Natural killer cell (primary cell): ENCODE measurements around the gene MYH10. TPM values are rescaled to one million over a fixed set of nuclear protein-coding genes. Genes with fewer than 3 reads are reported as not detected.

Experiments used
- ATAC-seq, 3 donors: fragments of 150-1000 bp in 2 of 3; fragments of 200-7000 bp in 1 of 3; cut with Tn5 transposase; 1 replicate in 1 of 3; 2 replicates in 2 of 3; pipeline ENCODE4 v1.10.0; 2021; ENCODE audit warnings: mild to moderate bottlenecking in 2 of 3, moderate library complexity in 2 of 3
- DNase-seq, 2 donors: peaks; one replicate each; pipeline versions ENCODE4 v3.0.0 to v3.0.0-alpha.2; 2013 to 2021; ENCODE audit warnings: mixed read lengths in 1 of 2
- H3K27ac ChIP-seq: one replicate; pipeline ENCODE4 v1.5.1; 2013; ENCODE audit warnings: mild to moderate bottlenecking, low read length
- H3K27me3 ChIP-seq: one replicate; pipeline ENCODE4 v1.6.1; 2013; ENCODE audit warnings: low read length; ENCODE audit not compliant: control insufficient read depth, insufficient read depth
- H3K36me3 ChIP-seq: one replicate; pipeline ENCODE4 v1.6.1; 2013; ENCODE audit warnings: low read length; ENCODE audit not compliant: control insufficient read depth, insufficient read depth
- H3K4me1 ChIP-seq: one replicate; pipeline ENCODE4 v1.6.1; 2013; ENCODE audit warnings: low read length; ENCODE audit not compliant: control insufficient read depth, insufficient read depth
- H3K4me3 ChIP-seq: one replicate; pipeline ENCODE4 v1.5.1; 2013; ENCODE audit warnings: low read length
- H3K9me3 ChIP-seq: one replicate; pipeline ENCODE4 v1.6.1; 2013; ENCODE audit warnings: low read length; ENCODE audit not compliant: control insufficient read depth, insufficient read depth
- H3K27ac Mint-ChIP-seq, 2 donors: one replicate each; pipeline ENCODE4 v1.8.0; 2022; ENCODE audit warnings: mild to moderate bottlenecking in 2 of 2, mixed read lengths in 2 of 2, moderate library complexity in 1 of 2
- H3K27me3 Mint-ChIP-seq, 2 donors: one replicate each; pipeline ENCODE4 v1.8.0; 2022; ENCODE audit warnings: low read depth in 2 of 2, mixed read lengths in 2 of 2
- H3K36me3 Mint-ChIP-seq: one replicate; pipeline ENCODE4 v1.8.0; 2022; ENCODE audit warnings: mixed read lengths
- H3K4me1 Mint-ChIP-seq, 2 donors: one replicate each; pipeline ENCODE4 v1.8.0; 2022; ENCODE audit warnings: mixed read lengths in 2 of 2
- H3K4me3 Mint-ChIP-seq: one replicate; pipeline ENCODE4 v1.8.0; 2022; ENCODE audit warnings: mild to moderate bottlenecking, moderate library complexity, mixed read lengths
- H3K9me3 Mint-ChIP-seq, 2 donors: one replicate each; pipeline ENCODE4 v1.8.0; 2022; ENCODE audit warnings: mixed read lengths in 2 of 2
- CTCF ChIP-seq: fragments of 200-600 bp; IDR thresholded peaks from one replicate; pipeline ENCODE4 v1.8.0; 2022; ENCODE audit warnings: antibody characterized with exemption
- whole genome bisulfite sequencing: methylation state at CpG from one replicate; pipeline ENCODE4 v1.1.7; 2013; ENCODE audit warnings: missing lambda C conversion rate; ENCODE audit not compliant: insufficient coverage; 5-methylcytosine and 5-hydroxymethylcytosine counted together
- intact Hi-C: fragments of 100-400 bp; cut with micrococcal nuclease; formaldehyde crosslinking; loops from one replicate; pipeline ENCODE4 v1.14.2; 2022
- total RNA-seq, 4 donors: library from RNA; stranded (reverse); fragments of 120-200 nt in 1 of 4; gene quantifications; one replicate each; pipeline versions ENCODE4 v1.2.3 to v1.2.4, GENCODE V29; 2013 to 2022

MYH10 gene
- total RNA-seq, 3 donors from 2014 or later (not counting 1 experiment from before 2014, with no cell fraction given): 0.28 to 1.5 (median 1.0) TPM

DNA sequence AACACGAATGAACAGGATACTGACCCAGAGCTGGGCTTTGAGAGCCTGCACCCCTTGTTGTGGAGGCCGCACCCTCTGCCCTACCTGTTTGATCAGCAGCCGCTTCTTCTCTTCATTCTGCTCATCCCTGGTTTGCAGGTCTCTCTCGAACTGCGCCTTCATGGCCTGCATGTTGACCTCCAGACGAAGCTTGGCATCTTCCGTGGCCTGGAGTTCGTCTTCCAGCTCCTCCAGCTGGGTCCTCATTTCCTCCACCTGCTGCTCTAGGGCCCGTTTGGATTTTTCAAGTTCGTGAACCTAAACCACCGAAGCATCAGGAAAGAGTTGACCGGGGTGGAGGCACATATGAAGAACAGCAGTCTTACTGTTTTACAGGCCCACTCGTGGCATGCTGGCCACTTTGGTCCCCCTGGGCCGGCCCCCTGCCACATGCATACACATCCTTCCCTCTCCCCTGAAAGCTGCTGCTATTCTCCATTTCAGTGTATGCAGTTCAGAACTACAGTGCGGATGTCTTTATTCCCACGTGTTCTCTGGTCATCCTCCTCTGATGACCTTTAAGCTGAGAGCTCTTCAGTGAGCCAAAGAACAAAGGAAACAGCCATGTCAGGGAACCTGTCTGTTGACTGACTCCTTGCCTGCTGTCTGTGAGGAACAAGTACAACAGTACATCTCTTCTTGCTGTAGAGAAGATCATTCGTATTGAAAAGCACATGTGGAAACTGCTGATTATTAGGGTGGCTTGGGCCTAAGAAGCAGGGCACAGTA, 140.1 kb downstream of the MYH10 start:
- no peaks in the 10 kb centered on the region for H3K36me3 ChIP-seq
- ATAC-seq: no peak
- H3K4me1 ChIP-seq: no peaks in the 10 kb centered on the region
- H3K27ac ChIP-seq: no peak overlapping the region
- no peak overlapping the region for H3K4me3 Mint-ChIP-seq
- H3K4me3 ChIP-seq: no peak overlapping the region
- no peak overlapping the region for H3K27ac Mint-ChIP-seq
- TF ChIP-seq CTCF: no peak
- no peaks in the 10 kb centered on the region for H3K9me3 Mint-ChIP-seq
- peaks cover 4 to 5% of the 10 kb centered on the region in 2 donors for H3K4me1 Mint-ChIP-seq
- no peaks in the 10 kb centered on the region for H3K27me3 Mint-ChIP-seq
- no peaks in the 10 kb centered on the region for H3K36me3 Mint-ChIP-seq
- intact Hi-C loops: no loop called here
- WGBS: 95% methylated on average over 17 of the region's 17 CpGs
- no peak for DNase-seq
- no peaks in the 10 kb centered on the region for H3K27me3 ChIP-seq
- no peaks in the 10 kb centered on the region for H3K9me3 ChIP-seq

DNA sequence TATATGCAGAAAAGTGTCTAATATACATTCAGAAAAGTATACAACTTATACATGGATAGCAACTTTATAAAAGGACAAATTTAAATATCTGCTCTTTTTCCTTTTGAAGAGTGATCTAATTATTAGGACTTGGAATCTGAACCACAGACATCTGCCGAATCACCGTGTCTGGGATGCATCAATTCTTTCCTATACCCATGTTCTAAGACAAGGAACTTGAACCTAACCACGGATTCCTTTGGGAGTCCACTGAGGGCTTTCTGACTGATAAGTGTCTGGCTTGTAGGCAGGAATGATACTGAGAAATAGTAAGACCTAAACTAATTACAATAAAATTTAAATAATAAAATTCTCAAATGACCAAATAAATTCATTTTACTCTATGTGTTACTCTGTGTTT, 140.7 kb downstream of the MYH10 start:
- no peaks in the 10 kb centered on the region for H3K27me3 Mint-ChIP-seq
- Histone ChIP-seq H3K9me3 (no peaks in the 10 kb centered on the region), H3K27ac (no peak overlapping the region), H3K36me3 (no peaks in the 10 kb centered on the region), H3K27me3 (no peaks in the 10 kb centered on the region), H3K4me3 (no peak overlapping the region), H3K4me1 (no peaks in the 10 kb centered on the region)
- H3K36me3 Mint-ChIP-seq: peaks cover 1% of the 10 kb centered on the region
- no peak for TF ChIP-seq CTCF
- H3K27ac Mint-ChIP-seq: no peak overlapping the region
- ATAC-seq: no peak
- peaks cover 4 to 5% of the 10 kb centered on the region in 2 donors for H3K4me1 Mint-ChIP-seq
- H3K9me3 Mint-ChIP-seq: no peaks in the 10 kb centered on the region
- H3K4me3 Mint-ChIP-seq: no peak overlapping the region
- no peak for DNase-seq
- 85% methylated on average over 2 of the region's 3 CpGs for WGBS
- intact Hi-C loops: no loop called here

DNA sequence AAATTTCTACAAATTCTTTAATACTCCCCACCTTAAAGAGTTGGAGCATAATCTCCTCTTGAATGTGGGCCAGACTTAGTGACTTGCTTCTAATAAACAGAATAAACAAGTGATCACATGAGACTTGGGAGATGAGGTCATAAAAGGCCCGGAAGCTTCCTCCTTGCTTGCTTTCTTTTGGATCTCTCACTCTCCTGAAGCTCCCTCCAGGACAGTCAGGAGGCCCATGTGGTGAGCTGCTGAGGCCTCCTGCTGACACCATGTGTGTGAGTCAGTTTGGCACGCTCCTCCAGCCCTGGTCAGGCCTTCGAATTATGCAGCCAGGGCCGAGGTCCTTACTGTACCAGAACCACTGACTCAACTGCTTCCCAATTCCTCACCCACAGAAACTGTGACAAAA, 141.6 kb downstream of the MYH10 start:
- Mint-ChIP-seq H3K4me1 (peaks cover 4 to 5% of the 10 kb centered on the region in 2 donors), H3K27me3 (no peaks in the 10 kb centered on the region), H3K9me3 (no peaks in the 10 kb centered on the region), H3K27ac (no peak overlapping the region), H3K36me3 (peaks cover 6% of the 10 kb centered on the region), H3K4me3 (no peak overlapping the region)
- no peak for ATAC-seq
- 93% methylated on average over 4 of the region's 4 CpGs for WGBS
- TF ChIP-seq CTCF: no peak
- Histone ChIP-seq H3K27me3 (no peaks in the 10 kb centered on the region), H3K4me3 (no peak overlapping the region), H3K4me1 (no peaks in the 10 kb centered on the region), H3K9me3 (no peaks in the 10 kb centered on the region), H3K27ac (no peak overlapping the region), H3K36me3 (no peaks in the 10 kb centered on the region)
- intact Hi-C loops: no loop called here
- no peak for DNase-seq

DNA sequence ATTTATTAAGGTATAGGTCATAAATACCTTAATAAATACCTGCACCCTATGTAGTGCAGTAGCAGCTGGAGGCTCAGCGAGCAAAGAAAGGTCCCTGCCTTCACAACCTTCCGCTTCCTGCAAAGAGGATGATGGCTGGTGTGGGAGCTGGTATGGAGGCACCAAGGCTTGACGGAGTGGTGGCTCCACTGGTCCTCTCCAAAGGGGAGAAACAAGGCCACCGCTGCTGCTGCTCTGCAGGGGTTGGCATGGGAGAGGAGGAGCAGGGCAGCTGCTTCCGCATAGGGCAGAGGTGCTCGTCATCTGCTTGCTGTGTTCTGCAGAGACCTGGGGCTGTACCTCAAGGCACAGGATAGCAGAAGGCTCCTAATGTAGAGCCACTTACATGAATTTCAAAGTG, 142.0 kb downstream of the MYH10 start:
- no peaks in the 10 kb centered on the region for H3K36me3 ChIP-seq
- no peak for DNase-seq
- H3K9me3 ChIP-seq: no peaks in the 10 kb centered on the region
- 100% methylated on average over 6 of the region's 6 CpGs for WGBS
- Mint-ChIP-seq H3K9me3 (no peaks in the 10 kb centered on the region), H3K27ac (peak overlapping the region in 1 of 2 donors; percentile 40), H3K36me3 (peaks cover 7% of the 10 kb centered on the region), H3K27me3 (no peaks in the 10 kb centered on the region), H3K4me1 (peaks cover 4 to 5% of the 10 kb centered on the region in 2 donors), H3K4me3 (no peak overlapping the region)
- intact Hi-C loops: no loop called here
- no peaks in the 10 kb centered on the region for H3K27me3 ChIP-seq
- H3K4me1 ChIP-seq: no peaks in the 10 kb centered on the region
- H3K27ac ChIP-seq: no peak overlapping the region
- TF ChIP-seq CTCF: no peak
- ATAC-seq: no peak
- no peak overlapping the region for H3K4me3 ChIP-seq
